Lower leg skin (tissue), 4 donors: ENCODE data around the gene MFSD6. TPM values are rescaled to one million over a fixed set of nuclear protein-coding genes. Genes with fewer than 3 reads are reported as not detected.
"Not testable (repeated sequence)": the region's sequence is repeated elsewhere in the genome, so short reads cannot be mapped to it uniquely, and the experiment has no call there.

Experiments used
- DNase-seq, 2 donors: peaks; one replicate each; pipeline ENCODE4 v3.0.0-alpha.2; 2019; ENCODE audit warnings: low spot score in 2 of 2
- H3K4me3 ChIP-seq: fragments of 200-600 bp; sonication (generic); 2 replicates; pipeline ENCODE4 v1.5.1; 2017; ENCODE audit warnings: mild to moderate bottlenecking, low read depth; ENCODE audit not compliant: poor library complexity, severe bottlenecking
- CTCF ChIP-seq, 3 donors: fragments of 450-650 bp; IDR thresholded peaks; one replicate each; pipeline ENCODE4 v1.5.1; 2016; ENCODE audit warnings: antibody characterized with exemption in 3 of 3, mild to moderate bottlenecking in 3 of 3, moderate library complexity in 2 of 3
- POLR2A ChIP-seq, 2 donors: fragments of 450-650 bp; IDR thresholded peaks; one replicate each; pipeline ENCODE4 v1.6.1; 2016 to 2017; ENCODE audit warnings: antibody characterized with exemption in 2 of 2, mild to moderate bottlenecking in 1 of 2, moderate library complexity in 1 of 2
- WGBS, 2 donors: methylation state at CpG; one replicate each; pipeline ENCODE4 v1.1.5; 2018; 5-methylcytosine and 5-hydroxymethylcytosine counted together
- intact Hi-C: fragments of 100-400 bp; cut with DNase I; formaldehyde crosslinking; loops from one replicate; pipeline ENCODE4 v1.15.0; 2023; ENCODE audit warnings: low total_unique reads
- total RNA-seq, 4 donors: library from RNA; depleted of rRNA; stranded (reverse); fragments of >200 nt; gene quantifications; one replicate each; pipeline ENCODE4 v1.1.0, GENCODE V29; 2016

The MFSD6 gene
- total RNA-seq, 4 donors from 2014 or later = 184 to 265 (median 208) TPM

- DNase-seq = no peak
- TF ChIP-seq CTCF (IDR thresholded peaks at IDR 0.05) (no peak), POLR2A (IDR thresholded peaks at IDR 0.05) (no peak)
- H3K4me3 ChIP-seq = no peak overlapping the region
- intact Hi-C loops = no loop called here
- 58 to 59% methylated on average over 1 of the region's 1 CpG for WGBS, 2 donors
These were observed 10.6 kb downstream of the MFSD6 start for GRCh38 chr2:190418727-190419126.

GRCh38 chr2:190420801-190421200 is 12.6 kb downstream of the MFSD6 start:
- intact Hi-C loops = no loop called here
- H3K4me3 ChIP-seq = no peak overlapping the region
- no peak for DNase-seq
- WGBS, 2 donors = 38 to 54% methylated on average over 1 of the region's 1 CpG
- no peak for TF ChIP-seq POLR2A (IDR thresholded peaks at IDR 0.05)

GRCh38 chr2:190425221-190425866 is 17.2 kb downstream of the MFSD6 start:
- no peak for TF ChIP-seq POLR2A (IDR thresholded peaks at IDR 0.05)
- no peak for TF ChIP-seq CTCF (IDR thresholded peaks at IDR 0.05)
- 75 to 77% methylated on average over 1 of the region's 1 CpG for WGBS, 2 donors
- no peak for DNase-seq
- intact Hi-C loops = no loop called here
- H3K4me3 ChIP-seq = no peak overlapping the region

- no peak for TF ChIP-seq POLR2A (IDR thresholded peaks at IDR 0.05)
- TF ChIP-seq CTCF (IDR thresholded peaks at IDR 0.05) = no peak
- H3K4me3 ChIP-seq = no peak overlapping the region
- intact Hi-C loops = no loop called here
- DNase-seq = no peak
These were observed 17.9 kb downstream of the MFSD6 start for GRCh38 chr2:190425883-190426658.

- intact Hi-C loops, DNase-seq, H3K4me3 ChIP-seq: not testable (repeated sequence)
- 94 to 100% methylated on average over 4 to 25 of the region's 26 CpGs for whole genome bisulfite sequencing, 2 donors
These were observed 22.7 kb downstream of the MFSD6 start for GRCh38 chr2:190430866-190431265.

- DNase-seq = no peak
- TF ChIP-seq CTCF (IDR thresholded peaks at IDR 0.05) (no peak), POLR2A (IDR thresholded peaks at IDR 0.05) (no peak)
- intact Hi-C loops = no loop called here
- no peak overlapping the region for H3K4me3 ChIP-seq
These were observed 23.8 kb downstream of the MFSD6 start for GRCh38 chr2:190431907-190432306.
